ENCODE data around the gene CDH23. TPM values are rescaled to one million over a fixed set of nuclear protein-coding genes. Genes with fewer than 3 reads are reported as not detected.
A peak's percentile ranks its signal among the peaks of the same experiment; 100 is the strongest.
"Not testable (repeated sequence)": the region's sequence is repeated elsewhere in the genome, so short reads cannot be mapped to it uniquely, and the experiment has no call there.

The CDH23 gene
- total RNA-seq, 1 donor from 2014 or later, result 0.40 TPM

GRCh38 chr10:71597821-71598498 is 201.2 kb downstream of the CDH23 start:
- DNase-seq (ENCODE audit: low read depth), result no peak

- peak; percentile 76 for DNase-seq (ENCODE audit: low read depth)
These were observed 201.9 kb downstream of the CDH23 start for GRCh38 chr10:71598621-71599055.

- DNase-seq (ENCODE audit: low read depth), result no peak
These were observed 202.8 kb downstream of the CDH23 start for GRCh38 chr10:71599518-71599917.

GRCh38 chr10:71600242-71600641 is 203.5 kb downstream of the CDH23 start:
- DNase-seq (ENCODE audit: low read depth), result not testable (repeated sequence)

- DNase-seq (ENCODE audit: low read depth), result peak; percentile 64
These were observed 204.1 kb downstream of the CDH23 start for GRCh38 chr10:71600849-71601248.

GRCh38 chr10:71601273-71601672 is 204.6 kb downstream of the CDH23 start:
- no peak for DNase-seq (ENCODE audit: low read depth)

- DNase-seq (ENCODE audit: low read depth), result no peak
These were observed 206.4 kb downstream of the CDH23 start for GRCh38 chr10:71603150-71603549.

GRCh38 chr10:71603754-71604153 is 207.0 kb downstream of the CDH23 start:
- DNase-seq (ENCODE audit: low read depth), result no peak

GRCh38 chr10:71604324-71605018 is 207.8 kb downstream of the CDH23 start:
- DNase-seq (ENCODE audit: low read depth), result no peak

- DNase-seq (ENCODE audit: low read depth), result no peak
These were observed 208.7 kb downstream of the CDH23 start for GRCh38 chr10:71605263-71605962.

- no peak for DNase-seq (ENCODE audit: low read depth)
These were observed 209.7 kb downstream of the CDH23 start for GRCh38 chr10:71606257-71607081.

- no peak for DNase-seq (ENCODE audit: low read depth)
These were observed 210.3 kb downstream of the CDH23 start for GRCh38 chr10:71607082-71607443.

- DNase-seq (ENCODE audit: low read depth), result peak; percentile 73
These were observed 212.4 kb downstream of the CDH23 start for GRCh38 chr10:71608819-71609768.

- no peak for DNase-seq (ENCODE audit: low read depth)
These were observed 213.9 kb downstream of the CDH23 start for GRCh38 chr10:71610651-71611050.

- DNase-seq (ENCODE audit: low read depth), result peak; percentile 63
These were observed 214.4 kb downstream of the CDH23 start for GRCh38 chr10:71611131-71611530.

- DNase-seq (ENCODE audit: low read depth), result no peak
These were observed 215.1 kb downstream of the CDH23 start for GRCh38 chr10:71611709-71612422.

GRCh38 chr10:71613261-71613777 is 216.6 kb downstream of the CDH23 start:
- peak; percentile 77 for DNase-seq (ENCODE audit: low read depth)

GRCh38 chr10:71613877-71614276 is 217.2 kb downstream of the CDH23 start:
- DNase-seq (ENCODE audit: low read depth), result no peak

- DNase-seq (ENCODE audit: low read depth), result no peak
These were observed 218.2 kb downstream of the CDH23 start for GRCh38 chr10:71614946-71615345.
